Skin epidermis (tissue), 12 donors: Measurements from ENCODE around the gene MKRN2OS.

Experiments used
- H3K27ac ChIP-seq, 21 experiments: fragments of 200-600 bp; sonication (generic) in 11 of 21; one replicate each; pipeline ENCODE4 v1.5.0; 2020; ENCODE audit warnings: mild to moderate bottlenecking in 3 of 21, inconsistent platforms in 2 of 21, moderate library complexity in 2 of 21
- H3K4me3 ChIP-seq, 7 experiments: fragments of 200-600 bp; sonication (generic) in 2 of 7; one replicate each; pipeline ENCODE4 v1.5.0; 2020; ENCODE audit warnings: inconsistent platforms in 2 of 7, mild to moderate bottlenecking in 2 of 7, moderate library complexity in 1 of 7

MKRN2OS gene

GRCh38 chr3:12545473-12545791, at the start of gene MKRN2OS:
TSS of gene MKRN2OS (minus strand) at chr3:12545499. CDS start at chr3:12545464, 35 bp downstream.
- Histone ChIP-seq H3K27ac (peak within 1 kb of the TSS in 1 of 21 experiments; percentile 10), H3K4me3 (peak within 1 kb of the TSS in 6 of 7 experiments; percentile 13 to 42 (median 22))

GRCh38 chr3:12593473-12593872, 48.2 kb upstream of the MKRN2OS start:
- no peak overlapping the region for H3K27ac ChIP-seq
- H3K4me3 ChIP-seq = no peak overlapping the region

- no peak overlapping the region for H3K27ac ChIP-seq
These were observed 46.9 kb upstream of the MKRN2OS start for GRCh38 chr3:12591997-12592715.

GRCh38 chr3:12591456-12591855, 46.2 kb upstream of the MKRN2OS start:
- Histone ChIP-seq H3K27ac (peak overlapping the region in 1 of 21 experiments; percentile 1), H3K4me3 (no peak overlapping the region)

More at GRCh38 chr3:12591997-12592715, 46.9 kb upstream of the MKRN2OS start:
- no peak overlapping the region for H3K4me3 ChIP-seq

GRCh38 chr3:12590096-12590495, 44.8 kb upstream of the MKRN2OS start:
- H3K4me3 ChIP-seq = no peak overlapping the region
- peak overlapping the region in 1 of 21 experiments; percentile 9 for H3K27ac ChIP-seq

- Histone ChIP-seq H3K27ac (no peak overlapping the region), H3K4me3 (no peak overlapping the region)
These were observed 43.0 kb upstream of the MKRN2OS start for GRCh38 chr3:12588039-12589009.

GRCh38 chr3:12586403-12586802, 41.1 kb upstream of the MKRN2OS start:
- Histone ChIP-seq H3K27ac (no peak overlapping the region), H3K4me3 (no peak overlapping the region)

- Histone ChIP-seq H3K4me3 (no peak overlapping the region), H3K27ac (no peak overlapping the region)
These were observed 40.7 kb upstream of the MKRN2OS start for GRCh38 chr3:12585970-12586369.

GRCh38 chr3:12585181-12585580, 39.9 kb upstream of the MKRN2OS start:
- no peak overlapping the region for H3K4me3 ChIP-seq
- no peak overlapping the region for H3K27ac ChIP-seq

- Histone ChIP-seq H3K27ac (no peak overlapping the region), H3K4me3 (no peak overlapping the region)
These were observed 38.8 kb upstream of the MKRN2OS start for GRCh38 chr3:12584083-12584482.

- Histone ChIP-seq H3K27ac (no peak overlapping the region), H3K4me3 (no peak overlapping the region)
These were observed 38.0 kb upstream of the MKRN2OS start for GRCh38 chr3:12583280-12583679.

GRCh38 chr3:12582730-12583129, 37.4 kb upstream of the MKRN2OS start:
- no peak overlapping the region for H3K27ac ChIP-seq
- no peak overlapping the region for H3K4me3 ChIP-seq

GRCh38 chr3:12579905-12580304, 34.6 kb upstream of the MKRN2OS start:
- Histone ChIP-seq H3K4me3 (no peak overlapping the region), H3K27ac (peak overlapping the region in 3 of 21 experiments; percentile 25 to 42 (median 30))

- Histone ChIP-seq H3K27ac (peak overlapping the region in 3 of 21 experiments; percentile 25 to 42 (median 30)), H3K4me3 (no peak overlapping the region)
These were observed 34.2 kb upstream of the MKRN2OS start for GRCh38 chr3:12579456-12579855.

- Histone ChIP-seq H3K27ac (no peak overlapping the region), H3K4me3 (no peak overlapping the region)
These were observed 33.4 kb upstream of the MKRN2OS start for GRCh38 chr3:12578742-12579141.

- Histone ChIP-seq H3K4me3 (no peak overlapping the region), H3K27ac (no peak overlapping the region)
These were observed 32.1 kb upstream of the MKRN2OS start for GRCh38 chr3:12577379-12577778.

- Histone ChIP-seq H3K27ac (peak overlapping the region in 1 of 21 experiments; percentile 65), H3K4me3 (no peak overlapping the region)
These were observed 29.4 kb upstream of the MKRN2OS start for GRCh38 chr3:12574661-12575060.

GRCh38 chr3:12574131-12574530, 28.8 kb upstream of the MKRN2OS start:
- H3K27ac ChIP-seq = peak overlapping the region in 1 of 21 experiments; percentile 65
- no peak overlapping the region for H3K4me3 ChIP-seq

GRCh38 chr3:12571986-12572385, 26.7 kb upstream of the MKRN2OS start:
- Histone ChIP-seq H3K4me3 (no peak overlapping the region), H3K27ac (no peak overlapping the region)

GRCh38 chr3:12569836-12570235, 24.5 kb upstream of the MKRN2OS start:
- H3K4me3 ChIP-seq = no peak overlapping the region
- H3K27ac ChIP-seq = no peak overlapping the region

GRCh38 chr3:12568747-12569146, 23.4 kb upstream of the MKRN2OS start:
- peak overlapping the region in 1 of 21 experiments; percentile 24 for H3K27ac ChIP-seq
- no peak overlapping the region for H3K4me3 ChIP-seq
